ENCODE measurements around the gene GPR146. TPM values are rescaled to one million over a fixed set of nuclear protein-coding genes. Genes with fewer than 3 reads are reported as not detected.
A peak's percentile ranks its signal among the peaks of the same experiment; 100 is the strongest.
"Not testable (repeated sequence)": the region's sequence is repeated elsewhere in the genome, so short reads cannot be mapped to it uniquely, and the experiment has no call there.

GPR146 gene
- polyA plus RNA-seq, 3 donors = 0.48 to 0.92 (median 0.48) TPM

GRCh38 chr7:1073142-1073977 lies 29.0 kb downstream of the GPR146 start:
- peak overlapping the region; percentile 56 for H2AFZ ChIP-seq (ENCODE audit: insufficient read depth, low read depth, low read length, poor library complexity, severe bottlenecking)
- no peaks in the 10 kb centered on the region for H3K27me3 ChIP-seq (ENCODE audit: control insufficient read depth in 2 of 2, insufficient read depth in 2 of 2, low read length in 2 of 2)
- TF ChIP-seq, protein P1, sequence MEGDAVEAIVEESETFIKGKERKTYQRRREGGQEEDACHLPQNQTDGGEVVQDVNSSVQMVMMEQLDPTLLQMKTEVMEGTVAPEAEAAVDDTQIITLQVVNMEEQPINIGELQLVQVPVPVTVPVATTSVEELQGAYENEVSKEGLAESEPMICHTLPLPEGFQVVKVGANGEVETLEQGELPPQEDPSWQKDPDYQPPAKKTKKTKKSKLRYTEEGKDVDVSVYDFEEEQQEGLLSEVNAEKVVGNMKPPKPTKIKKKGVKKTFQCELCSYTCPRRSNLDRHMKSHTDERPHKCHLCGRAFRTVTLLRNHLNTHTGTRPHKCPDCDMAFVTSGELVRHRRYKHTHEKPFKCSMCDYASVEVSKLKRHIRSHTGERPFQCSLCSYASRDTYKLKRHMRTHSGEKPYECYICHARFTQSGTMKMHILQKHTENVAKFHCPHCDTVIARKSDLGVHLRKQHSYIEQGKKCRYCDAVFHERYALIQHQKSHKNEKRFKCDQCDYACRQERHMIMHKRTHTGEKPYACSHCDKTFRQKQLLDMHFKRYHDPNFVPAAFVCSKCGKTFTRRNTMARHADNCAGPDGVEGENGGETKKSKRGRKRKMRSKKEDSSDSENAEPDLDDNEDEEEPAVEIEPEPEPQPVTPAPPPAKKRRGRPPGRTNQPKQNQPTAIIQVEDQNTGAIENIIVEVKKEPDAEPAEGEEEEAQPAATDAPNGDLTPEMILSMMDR (IDR thresholded peaks at IDR 0.05) = no peak
- H3K4me2 ChIP-seq (replicated peaks; ENCODE audit: extremely low read depth, low read length, poor library complexity, severe bottlenecking) = peak overlapping the region; percentile 24
- H3K4me1 ChIP-seq (ENCODE audit: control insufficient read depth in 1 of 2, insufficient read depth in 2 of 2, low read length in 2 of 2) = peaks cover 0 to 2% of the 10 kb centered on the region in 2 donors
- intact Hi-C loops (cut with micrococcal nuclease) = no loop called here
- H3K27me3 Mint-ChIP-seq (ENCODE audit: low read depth in 3 of 3) = peaks cover 5 to 10% (median 5%) of the 10 kb centered on the region in 3 donors
- H3K79me2 ChIP-seq (ENCODE audit: insufficient read depth, low read length) = no peaks in the 10 kb centered on the region
- H3K9ac ChIP-seq (ENCODE audit: insufficient read depth, low read length, poor library complexity, severe bottlenecking) = no peak overlapping the region
- no peak overlapping the region for H3K27ac Mint-ChIP-seq
- no peaks in the 10 kb centered on the region for H4K20me1 ChIP-seq (ENCODE audit: insufficient read depth, low read length)
- no peak overlapping the region for H3K4me3 ChIP-seq (replicated peaks in 1 of 3; ENCODE audit: low read depth in 2 of 3, low read length in 3 of 3)
- peaks cover 0 to 3% of the 10 kb centered on the region in 2 donors for H3K9me3 ChIP-seq (replicated peaks in 1 of 2; ENCODE audit: control insufficient read depth in 1 of 2, insufficient read depth in 1 of 2, low read length in 2 of 2)
- H3K36me3 Mint-ChIP-seq = no peaks in the 10 kb centered on the region
- peaks cover 0 to 4% (median 0%) of the 10 kb centered on the region in 7 donors for H3K9me3 Mint-ChIP-seq
- H3K4me3 Mint-ChIP-seq = peak overlapping the region in 1 of 2 donors; percentile 65
- no peak for DNase-seq
- H3K27ac ChIP-seq (ENCODE audit: low read depth in 1 of 2, low read length in 2 of 2) = no peak overlapping the region
- H3K4me1 Mint-ChIP-seq = peaks cover 5% of the 10 kb centered on the region
- H3K36me3 ChIP-seq (replicated peaks in 1 of 2; ENCODE audit: control insufficient read depth in 1 of 2, insufficient read depth in 2 of 2, low read length in 2 of 2) = no peaks in the 10 kb centered on the region
- 14% methylated on average over 27 of the region's 61 CpGs for WGBS (ENCODE audit: insufficient coverage)

DNA sequence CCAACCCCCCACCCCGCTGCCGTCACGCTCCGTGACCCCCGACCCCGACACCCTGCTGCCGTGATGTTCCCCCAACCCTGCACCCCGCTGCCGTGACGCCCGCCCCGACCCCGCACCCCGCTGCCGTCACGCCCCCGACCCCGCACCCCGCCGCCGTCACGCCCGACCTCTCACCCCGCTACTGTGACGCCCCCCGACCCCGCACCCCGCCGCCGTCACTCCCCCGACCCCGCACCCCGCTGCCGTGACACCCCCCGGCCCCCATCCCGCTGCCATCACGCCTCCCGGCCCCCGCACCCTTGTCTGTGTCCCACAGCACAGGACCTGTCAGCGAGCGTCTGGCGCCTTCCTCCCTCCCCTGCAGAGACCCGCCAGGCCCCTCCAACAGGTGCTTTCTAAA lies 29.7 kb downstream of the GPR146 start:
- H3K4me1 ChIP-seq (ENCODE audit: control insufficient read depth in 1 of 2, insufficient read depth in 2 of 2, low read length in 2 of 2); H3K9me3 ChIP-seq (replicated peaks in 1 of 2; ENCODE audit: control insufficient read depth in 1 of 2, insufficient read depth in 1 of 2, low read length in 2 of 2); H3K27me3 ChIP-seq (ENCODE audit: control insufficient read depth in 2 of 2, insufficient read depth in 2 of 2, low read length in 2 of 2); DNase-seq; H3K27ac Mint-ChIP-seq; H3K79me2 ChIP-seq (ENCODE audit: insufficient read depth, low read length); H3K4me2 ChIP-seq (replicated peaks; ENCODE audit: extremely low read depth, low read length, poor library complexity, severe bottlenecking); H2AFZ ChIP-seq (ENCODE audit: insufficient read depth, low read depth, low read length, poor library complexity, severe bottlenecking); H3K36me3 Mint-ChIP-seq; intact Hi-C loops (cut with micrococcal nuclease); H3K36me3 ChIP-seq (replicated peaks in 1 of 2; ENCODE audit: control insufficient read depth in 1 of 2, insufficient read depth in 2 of 2, low read length in 2 of 2); H3K4me1 Mint-ChIP-seq; H3K4me3 ChIP-seq (replicated peaks in 1 of 3; ENCODE audit: low read depth in 2 of 3, low read length in 3 of 3); H3K27me3 Mint-ChIP-seq (ENCODE audit: low read depth in 3 of 3); H3K27ac ChIP-seq (ENCODE audit: low read depth in 1 of 2, low read length in 2 of 2); H4K20me1 ChIP-seq (ENCODE audit: insufficient read depth, low read length); H3K9me3 Mint-ChIP-seq; H3K9ac ChIP-seq (ENCODE audit: insufficient read depth, low read length, poor library complexity, severe bottlenecking): not testable (repeated sequence)
- H3K4me3 Mint-ChIP-seq = peak overlapping the region in 1 of 2 donors; percentile 44
- WGBS (ENCODE audit: insufficient coverage) = 91% methylated on average over 15 of the region's 43 CpGs

Measured in CD14-positive monocyte (primary cell).